Endothelial cell of umbilical vein (primary cell): ENCODE results near the gene MPDZ. TPM values are rescaled to one million over a fixed set of nuclear protein-coding genes. Genes with fewer than 3 reads are reported as not detected.

Experiments used
- BruUV-seq: library from RNA; stranded (reverse); fragments of 400-500 nt; replicated peaks from 2 replicates; lab custom pipeline; 2021; lab: Mats Ljungman, UMichigan
- CTCF ChIA-PET: fragments of 300-600, 350-600 bp; sonication (Branson Sonifier 250); formaldehyde crosslinking; loops from one replicate; lab custom pipeline; 2021; ENCODE audit warnings: antibody characterized with exemption, inconsistent platforms; lab: Charles Lee
- POLR2A ChIA-PET: fragments of 300-600, 350-600 bp; sonication (Branson Sonifier 250); formaldehyde crosslinking; loops from one replicate; lab custom pipeline; 2021; ENCODE audit warnings: antibody characterized with exemption, inconsistent platforms; lab: Charles Lee
- DNase-seq: peaks from one replicate; pipeline ENCODE4 v3.0.0-alpha.2; 2011; ENCODE audit warnings: low read depth, low spot score
- FAIRE-seq: peaks from 2 replicates; lab custom pipeline; 2011; peaks lifted over from hg19 to GRCh38; lab: Jason Lieb, UNC
- H2AFZ ChIP-seq: 2 replicates; pipeline ENCODE4 v1.6.0; 2012; ENCODE audit warnings: low read depth, low read length, control low read depth, inconsistent platforms
- H3K27ac ChIP-seq: 2 replicates; pipeline ENCODE4 v1.5.1; 2011; ENCODE audit warnings: low read depth, mild to moderate bottlenecking, control low read depth, low read length, moderate library complexity; ENCODE audit not compliant: insufficient read depth
- H3K27me3 ChIP-seq, 2 experiments: 2 replicates each; pipeline versions ENCODE4 v1.6.0 to v1.6.1; 2011; ENCODE audit warnings: low read length in 2 of 2, mixed read lengths in 1 of 2; ENCODE audit not compliant: control insufficient read depth in 2 of 2, insufficient read depth in 2 of 2
- H3K36me3 ChIP-seq, 2 experiments: 2 replicates in 1 of 2; 3 replicates in 1 of 2; pipeline ENCODE4 v1.5.1; 2011; ENCODE audit warnings: low read length in 2 of 2, mild to moderate bottlenecking in 1 of 2, moderate library complexity in 1 of 2; ENCODE audit not compliant: control insufficient read depth in 2 of 2, insufficient read depth in 2 of 2; ENCODE audit errors: extremely low read depth in 1 of 2
- H3K4me1 ChIP-seq: 3 replicates; pipeline ENCODE4 v1.5.1; 2011; ENCODE audit warnings: mild to moderate bottlenecking, low read length; ENCODE audit not compliant: control insufficient read depth, insufficient read depth; ENCODE audit errors: extremely low read depth
- H3K4me2 ChIP-seq: 2 replicates; pipeline ENCODE4 v1.6.1; 2011; ENCODE audit warnings: low read length, control low read depth, mixed read lengths; ENCODE audit not compliant: insufficient read depth
- H3K4me3 ChIP-seq, 3 experiments: fragments of 200-600 bp in 1 of 3; sonication (generic), shearing (Covaris generic) in 1 of 3; replicated peaks in 1 of 3; 2 replicates each; pipeline ENCODE4 v1.5.1; 2011 to 2016; ENCODE audit warnings: control low read depth in 3 of 3, low read length in 3 of 3, mild to moderate bottlenecking in 2 of 3, inconsistent platforms in 1 of 3, low read depth in 1 of 3, moderate library complexity in 1 of 3; ENCODE audit not compliant: insufficient read depth in 1 of 3
- H3K79me2 ChIP-seq: 2 replicates; pipeline ENCODE4 v1.6.0; 2012; ENCODE audit warnings: low read length, inconsistent platforms; ENCODE audit not compliant: control insufficient read depth, insufficient read depth
- H3K9ac ChIP-seq: replicated peaks from 2 replicates; pipeline ENCODE3; 2011; ENCODE audit warnings: low read length, control low read depth; ENCODE audit not compliant: insufficient read depth; ENCODE audit errors: extremely low read depth
- H3K9me1 ChIP-seq: replicated peaks from 3 replicates; pipeline ENCODE4 v1.6.0; 2011; ENCODE audit warnings: mild to moderate bottlenecking, low read length; ENCODE audit not compliant: control insufficient read depth, insufficient read depth; ENCODE audit errors: extremely low read depth
- H3K9me3 ChIP-seq: replicated peaks from 2 replicates; pipeline ENCODE4 v1.5.1; 2012; ENCODE audit warnings: low read length, inconsistent platforms; ENCODE audit not compliant: control insufficient read depth, insufficient read depth
- H4K20me1 ChIP-seq: replicated peaks from 2 replicates; pipeline ENCODE3; 2011; ENCODE audit warnings: mild to moderate bottlenecking, low read length; ENCODE audit not compliant: control insufficient read depth, insufficient read depth; ENCODE audit errors: extremely low read depth
- CTCF ChIP-seq, 2 donors: IDR thresholded peaks; 1 replicate in 1 of 2; 2 replicates in 1 of 2; pipeline ENCODE4 v1.5.1; 2011; ENCODE audit warnings: low read length in 2 of 2, mild to moderate bottlenecking in 2 of 2, moderate library complexity in 2 of 2, control low read depth in 1 of 2, inconsistent platforms in 1 of 2, low read depth in 1 of 2; ENCODE audit not compliant: insufficient read depth in 1 of 2; ENCODE audit errors: extremely low read depth in 1 of 2
- EZH2 ChIP-seq: IDR thresholded peaks from 2 replicates; pipeline ENCODE4 v1.6.1; 2012; ENCODE audit warnings: borderline replicate concordance, low read depth, mild to moderate bottlenecking, moderate library complexity, low read length, inconsistent platforms; ENCODE audit not compliant: severe bottlenecking
- FOS ChIP-seq: IDR thresholded peaks from 2 replicates; pipeline ENCODE4 v1.6.1; 2011; ENCODE audit warnings: mild to moderate bottlenecking, low read length, moderate library complexity, borderline replicate concordance; ENCODE audit not compliant: insufficient read depth
- GATA2 ChIP-seq: IDR thresholded peaks from 2 replicates; pipeline ENCODE4 v1.7.0; 2011; ENCODE audit warnings: low read depth, mild to moderate bottlenecking, moderate library complexity, mixed read lengths, low read length; ENCODE audit not compliant: insufficient read length, insufficient read depth
- JUN ChIP-seq: IDR thresholded peaks from 2 replicates; pipeline ENCODE4 v1.6.1; 2011; ENCODE audit warnings: borderline replicate concordance, low read depth; ENCODE audit not compliant: insufficient read length, insufficient read depth
- MYC ChIP-seq: IDR thresholded peaks from one replicate; pipeline ENCODE4 v1.6.1; 2011; ENCODE audit warnings: mild to moderate bottlenecking, low read depth, low read length
- POLR2A ChIP-seq: IDR thresholded peaks from 2 replicates; pipeline ENCODE4 v1.6.1; 2012; ENCODE audit warnings: low read depth, mild to moderate bottlenecking, control low read depth, low read length
- POLR2AphosphoS5 ChIP-seq: IDR thresholded peaks from 2 replicates; pipeline ENCODE4 v1.6.1; 2012; ENCODE audit warnings: low read depth, mild to moderate bottlenecking, control low read depth, low read length, moderate library complexity; ENCODE audit not compliant: insufficient read depth
- dilution Hi-C: fragments of 300-500 bp; cut with MboI; formaldehyde crosslinking; loops from one replicate; pipeline ENCODE4 v1.15.0; 2019; ENCODE audit warnings: low sequenced_read_pairs; ENCODE audit not compliant: extremely low pct_ligation_motif_present
- intact Hi-C: fragments of 100-400 bp; cut with micrococcal nuclease; formaldehyde crosslinking; loops from one replicate; pipeline ENCODE4 v1.10.0; 2022
- polyA plus RNA-seq, 4 experiments: library from polyadenylated mRNA; depleted of rRNA in 3 of 4; stranded (reverse) in 3 of 4; unstranded in 1 of 4; fragments of >200 nt; gene quantifications; 2 replicates each; pipeline versions ENCODE4 v1.2.1 to v1.2.3, GENCODE V29; 2011 to 2012; ENCODE audit warnings: missing spikeins in 1 of 4
- total RNA-seq: library from RNA; stranded (reverse); gene quantifications from 2 replicates; pipeline ENCODE4 v1.2.3, GENCODE V29; 2021
- TF ChIP-seq, protein P1 (sequence below): IDR thresholded peaks from 2 replicates; pipeline ENCODE4 v1.6.1; 2011; ENCODE audit not compliant: insufficient read depth, insufficient read length

The MPDZ gene
- total and polyA plus RNA-seq, 2 donors (not counting 3 experiments of a cell fraction or from before 2014, with no cell fraction given), result 22.3 to 54.4 TPM

DNA sequence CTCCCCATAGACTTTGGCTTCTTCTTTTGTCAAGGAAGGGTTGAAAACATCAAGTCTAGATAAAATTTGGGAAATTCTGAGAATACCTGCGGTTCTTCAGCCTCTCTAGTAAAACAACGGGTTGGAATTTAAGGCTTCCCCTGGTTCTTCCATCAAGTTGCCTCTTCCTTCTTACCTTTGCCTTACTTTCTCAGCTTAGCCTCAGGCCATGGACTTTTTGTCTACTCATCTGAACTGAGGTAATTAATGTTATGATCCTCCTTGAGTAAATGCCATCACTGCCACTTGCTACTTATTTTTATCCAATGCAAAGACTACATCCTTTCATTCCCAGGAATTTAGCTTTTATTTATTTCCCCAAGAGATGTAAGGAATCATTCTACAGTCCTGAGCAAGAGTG, 184.4 kb downstream of the MPDZ start:
- dilution Hi-C loops, result no loop called here

More for the DNA sequence above, 184.4 kb downstream of the MPDZ start:
- FAIRE-seq, result no peak
- H3K36me3 ChIP-seq, result no peaks in the 10 kb centered on the region
- no peaks in the 10 kb centered on the region for H3K9me3 ChIP-seq
- ChIA-PET POLR2A (no interaction called here), CTCF (no interaction called here)
- H3K79me2 ChIP-seq, result no peaks in the 10 kb centered on the region
- intact Hi-C loops, result no loop called here
- no peaks in the 10 kb centered on the region for H4K20me1 ChIP-seq
- no TSS peak for BruUV-seq
- H3K4me3 ChIP-seq, result no peak overlapping the region
- H3K27me3 ChIP-seq, result no peaks in the 10 kb centered on the region
- peaks cover 4% of the 10 kb centered on the region for H3K4me1 ChIP-seq
- H3K27ac ChIP-seq, result no peak overlapping the region
- no peak overlapping the region for H3K9ac ChIP-seq
- no peak overlapping the region for H2AFZ ChIP-seq
- H3K4me2 ChIP-seq, result no peak overlapping the region
- no peak for DNase-seq
- TF ChIP-seq JUN (no peak), POLR2A (no peak), CTCF (IDR thresholded peaks at IDR 0.05; ENCODE audit: extremely low read depth in 1 of 2, insufficient read depth in 1 of 2, low read depth in 1 of 2, low read length in 2 of 2) (no peak), EZH2 (no peak), MYC (no peak), GATA2 (no peak), FOS (no peak), POLR2AphosphoS5 (no peak)
- TF ChIP-seq, protein P1, sequence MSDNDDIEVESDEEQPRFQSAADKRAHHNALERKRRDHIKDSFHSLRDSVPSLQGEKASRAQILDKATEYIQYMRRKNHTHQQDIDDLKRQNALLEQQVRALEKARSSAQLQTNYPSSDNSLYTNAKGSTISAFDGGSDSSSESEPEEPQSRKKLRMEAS, result no peak
- H3K9me1 ChIP-seq, result no peaks in the 10 kb centered on the region
